Fibroblast of upper back skin (primary cell): ENCODE data around the gene SYNDIG1L.
A peak's percentile ranks its signal among the peaks of the same experiment; 100 is the strongest.
"Not testable (repeated sequence)": the region's sequence is repeated elsewhere in the genome, so short reads cannot be mapped to it uniquely, and the experiment has no call there.

Source experiments
- DNase-seq: peaks from one replicate; pipeline ENCODE4 v3.0.0-alpha.2; 2013

Gene SYNDIG1L

DNA sequence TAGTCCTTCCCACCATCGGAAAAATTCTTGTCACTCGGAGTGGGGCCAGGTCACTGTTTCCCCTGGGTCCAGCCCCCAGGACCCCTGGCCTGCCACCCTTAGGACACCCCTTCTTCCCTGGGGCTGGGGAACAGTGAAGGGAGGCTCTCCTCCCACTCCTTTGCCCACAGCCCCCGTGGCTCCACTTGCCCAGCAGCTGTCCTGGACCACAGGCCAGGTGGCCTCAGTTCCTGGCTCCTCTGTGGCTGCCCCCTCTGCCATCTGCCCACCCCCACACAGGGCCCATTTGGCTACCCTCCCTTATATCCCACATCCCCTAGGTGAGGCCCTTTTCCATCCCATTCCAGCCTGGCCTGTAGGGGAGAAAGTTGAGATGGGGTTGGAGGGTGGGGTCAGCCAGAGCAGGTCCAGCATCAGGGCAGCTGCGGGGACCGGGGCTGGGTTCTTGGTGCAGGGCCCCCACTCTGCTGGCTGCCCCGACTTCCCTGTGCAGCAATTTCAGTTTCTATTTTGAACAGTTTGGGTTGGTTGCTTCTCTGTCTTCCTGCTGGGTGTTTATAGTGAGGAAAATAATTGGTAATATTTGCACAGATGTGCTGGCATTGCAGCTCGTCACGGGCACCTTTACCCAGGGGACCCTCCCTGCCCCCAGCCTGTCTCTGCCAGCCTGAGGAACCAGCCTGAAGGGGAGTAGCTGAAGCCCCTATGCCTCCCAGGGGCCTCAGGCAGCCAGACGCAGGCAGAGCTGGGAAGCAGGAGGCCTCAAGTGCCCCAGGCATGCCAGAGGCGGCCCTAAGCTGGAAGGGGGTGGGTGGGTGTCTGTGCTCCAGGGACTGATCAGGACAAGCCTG is 23.4 kb downstream of the SYNDIG1L start:
- DNase-seq: no peak

GRCh38 chr14:74401504-74402241 is 24.3 kb downstream of the SYNDIG1L start:
- no peak for DNase-seq

GRCh38 chr14:74400919-74401503 is 25.0 kb downstream of the SYNDIG1L start:
- no peak for DNase-seq

DNA sequence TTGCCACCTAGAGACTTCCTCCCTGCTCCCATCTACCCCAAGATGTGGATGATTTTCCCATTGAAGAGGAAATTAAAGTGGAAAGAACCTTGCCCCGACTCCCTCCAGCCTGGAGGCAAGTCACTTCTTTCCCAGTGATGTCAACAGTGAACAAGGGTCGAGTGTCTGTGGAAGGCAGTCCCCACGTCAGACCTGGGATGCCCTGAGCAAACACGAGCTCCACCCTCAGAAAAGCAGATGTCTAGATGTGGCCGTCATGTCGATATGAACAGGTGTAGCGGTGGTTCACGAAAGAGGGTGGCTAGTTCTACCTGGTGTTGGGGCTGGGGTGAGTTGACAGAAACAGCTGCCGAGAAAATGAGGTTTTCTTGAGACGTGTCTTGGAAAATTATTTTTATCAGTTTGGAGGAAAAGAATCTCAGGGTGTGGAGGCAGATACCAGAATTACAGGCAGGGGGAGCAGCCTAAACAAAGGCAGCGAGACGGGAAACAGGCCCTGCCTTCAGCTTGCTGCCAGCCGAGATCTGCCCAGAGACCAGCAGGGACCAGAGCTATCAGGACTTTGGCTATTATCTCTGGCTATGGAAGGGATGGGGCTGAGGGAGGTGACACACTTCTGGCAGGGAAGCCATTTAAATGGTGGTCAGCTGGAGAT is 25.9 kb downstream of the SYNDIG1L start:
- no peak for DNase-seq

DNA sequence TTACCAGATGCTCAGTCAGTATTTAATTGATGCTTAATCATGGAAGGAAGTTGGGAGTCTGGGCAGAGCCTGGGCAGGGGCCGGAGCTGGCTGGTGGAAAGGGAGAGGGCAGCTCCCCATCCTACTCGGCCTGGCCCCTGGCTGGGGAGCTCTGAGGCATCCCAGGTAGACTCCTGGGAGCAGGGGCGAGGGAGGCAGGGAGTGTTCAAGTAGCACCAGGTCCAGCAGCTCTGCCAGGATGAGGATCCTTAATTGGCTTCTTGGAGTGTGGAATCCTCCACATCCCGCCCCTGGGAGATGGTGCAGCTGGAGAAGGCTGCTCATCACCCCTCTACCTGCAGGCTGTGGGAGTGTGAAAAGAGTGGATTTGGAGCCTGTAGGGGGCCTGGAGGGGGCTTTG is 30.9 kb downstream of the SYNDIG1L start:
- DNase-seq: no peak

DNA sequence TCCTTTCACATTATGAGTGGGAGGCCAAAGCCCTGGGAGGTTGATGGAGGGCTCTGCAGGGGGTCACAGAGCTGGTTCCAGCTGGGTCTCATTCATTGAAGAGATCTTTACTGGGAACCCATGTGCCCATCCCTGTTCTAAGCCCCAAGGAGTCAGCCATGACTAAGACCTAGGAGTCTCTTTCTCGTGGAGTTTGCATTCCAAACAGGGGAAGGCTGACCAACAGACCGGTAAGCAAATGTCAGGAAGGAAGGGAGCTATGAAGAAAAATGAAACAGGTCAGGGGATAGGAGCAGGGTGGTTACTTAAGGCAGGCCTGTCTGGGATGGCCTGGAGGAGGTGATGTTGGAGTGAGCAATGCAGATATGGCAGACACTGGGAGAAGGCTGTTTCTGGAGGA is 31.5 kb downstream of the SYNDIG1L start:
- no peak for DNase-seq

- DNase-seq: no peak
Measured at GRCh38 chr14:74392616-74393570, 33.1 kb downstream of the SYNDIG1L start.

DNA sequence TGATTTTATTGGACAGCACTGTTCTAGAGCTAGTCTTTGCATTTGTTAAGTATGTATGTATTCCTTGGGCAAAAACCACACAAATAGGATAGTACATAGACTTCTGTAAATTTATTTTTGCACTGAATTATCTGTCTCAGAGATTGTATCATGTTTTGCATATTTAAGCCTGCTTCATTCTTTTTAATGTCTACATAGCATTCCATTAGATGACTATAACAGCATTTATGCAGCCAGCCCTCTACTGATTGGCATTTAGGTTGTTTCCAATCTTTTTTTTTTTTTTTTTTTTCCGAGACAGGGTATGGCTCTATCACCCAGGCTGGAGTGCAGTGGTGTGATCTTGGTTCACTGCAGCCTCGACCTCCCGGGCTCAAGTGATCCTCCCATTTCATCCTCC is 34.5 kb downstream of the SYNDIG1L start:
- no peak for DNase-seq

DNA sequence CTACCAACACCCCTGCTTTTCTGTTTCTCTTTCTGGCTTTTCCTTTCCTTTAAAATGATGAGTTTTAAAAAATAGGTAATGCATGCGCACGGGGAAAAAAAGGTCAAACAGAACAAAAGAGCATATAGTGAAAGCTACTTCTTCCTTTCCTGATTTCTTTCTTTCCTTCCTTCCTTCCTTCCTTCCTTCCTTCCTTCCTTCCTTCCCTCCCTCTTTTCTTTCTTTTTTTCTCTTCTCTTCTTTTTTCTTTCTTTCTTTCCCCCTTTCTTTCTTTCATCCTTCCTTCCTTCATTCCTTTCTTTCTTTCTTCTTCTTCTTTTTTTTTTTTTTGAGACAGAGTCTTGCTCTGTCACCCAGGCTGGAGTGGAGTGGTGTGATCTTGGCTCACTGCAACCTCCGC is 35.5 kb downstream of the SYNDIG1L start:
- DNase-seq: not testable (repeated sequence)

DNA sequence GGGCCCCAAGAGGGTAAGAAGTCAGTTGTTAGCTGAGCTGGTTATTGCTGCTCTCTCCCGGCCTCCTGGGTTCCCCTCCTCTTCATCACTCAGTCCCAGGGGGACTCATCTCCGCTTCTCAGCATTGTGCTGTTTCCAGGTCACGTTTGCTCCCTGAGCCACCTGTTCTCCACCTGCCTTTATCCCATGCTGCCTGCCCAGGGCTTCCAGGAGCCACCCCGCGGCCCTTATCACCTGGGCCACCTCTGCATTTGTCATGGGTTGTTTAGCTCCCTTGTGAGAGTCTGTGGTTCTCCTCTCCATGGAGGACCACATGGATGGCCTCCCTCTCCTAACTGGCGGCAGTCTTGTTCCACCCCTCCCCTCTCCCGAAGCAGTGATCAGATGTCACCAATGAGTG is 36.0 kb downstream of the SYNDIG1L start:
- no peak for DNase-seq

DNA sequence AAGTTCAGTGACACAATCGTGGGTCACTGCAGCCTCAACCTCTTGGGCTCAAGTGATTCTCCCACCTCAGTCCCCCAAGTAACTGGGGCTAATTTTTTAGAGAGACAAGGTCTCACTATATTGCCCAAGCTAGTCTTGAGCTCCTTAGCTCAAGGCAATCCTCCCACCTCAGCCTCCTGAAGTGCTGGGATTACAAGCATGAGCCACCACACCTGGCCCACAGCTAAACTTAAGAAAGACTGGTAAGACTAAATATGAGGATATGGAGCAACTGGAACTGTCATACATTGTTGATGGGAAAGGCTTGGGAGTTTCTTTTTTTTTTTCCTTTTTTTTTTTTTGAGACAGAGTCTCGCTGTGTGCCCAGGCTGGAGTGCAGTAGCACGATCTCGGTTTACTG is 43.8 kb downstream of the SYNDIG1L start:
- DNase-seq: no peak

DNA sequence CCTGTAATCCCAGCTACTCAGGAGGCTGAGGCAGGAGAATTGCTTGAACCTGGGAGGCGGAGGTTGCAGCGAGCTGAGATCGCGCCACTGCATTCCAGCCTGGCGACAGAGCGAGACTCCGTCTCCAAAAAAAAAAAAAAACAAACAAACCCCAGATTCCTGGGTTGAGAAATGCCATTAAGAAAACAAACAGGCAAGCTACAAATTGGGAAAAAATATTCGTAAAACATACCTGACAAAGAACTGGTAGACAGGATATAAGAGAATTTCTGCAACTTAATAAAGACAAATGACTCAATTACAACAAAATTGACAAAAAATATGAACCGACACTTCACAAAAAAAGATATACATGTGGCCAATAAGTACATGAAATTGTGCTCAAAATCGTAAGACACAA is 44.4 kb downstream of the SYNDIG1L start:
- DNase-seq: not testable (repeated sequence)

DNA sequence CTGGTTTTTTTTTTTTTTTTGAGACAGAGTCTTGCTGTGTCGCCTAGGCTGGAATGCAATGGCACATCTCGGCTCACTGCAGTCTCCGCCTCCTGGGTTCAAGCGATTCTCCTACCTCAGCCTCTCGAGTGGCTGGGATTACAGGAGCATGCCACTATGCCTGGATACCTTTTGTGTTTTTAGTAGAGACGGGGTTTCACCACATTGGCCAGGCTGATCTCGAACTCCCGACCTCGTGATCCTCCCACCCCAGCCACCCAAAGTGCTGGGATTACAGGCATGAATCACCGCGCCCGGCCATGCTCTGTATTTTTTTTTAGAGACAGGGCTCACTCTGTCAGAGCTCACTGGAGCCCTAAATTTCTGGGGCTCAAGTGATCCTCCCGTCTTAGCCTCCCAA is 45.2 kb downstream of the SYNDIG1L start:
- DNase-seq: no peak

- peak; percentile 7 for DNase-seq
Measured at GRCh38 chr14:74380172-74380571, 45.8 kb downstream of the SYNDIG1L start.

- DNase-seq: no peak
Measured at GRCh38 chr14:74377976-74378690, 47.9 kb downstream of the SYNDIG1L start.

- DNase-seq: no peak
Measured at GRCh38 chr14:74368441-74368840, 57.6 kb downstream of the SYNDIG1L start.

DNA sequence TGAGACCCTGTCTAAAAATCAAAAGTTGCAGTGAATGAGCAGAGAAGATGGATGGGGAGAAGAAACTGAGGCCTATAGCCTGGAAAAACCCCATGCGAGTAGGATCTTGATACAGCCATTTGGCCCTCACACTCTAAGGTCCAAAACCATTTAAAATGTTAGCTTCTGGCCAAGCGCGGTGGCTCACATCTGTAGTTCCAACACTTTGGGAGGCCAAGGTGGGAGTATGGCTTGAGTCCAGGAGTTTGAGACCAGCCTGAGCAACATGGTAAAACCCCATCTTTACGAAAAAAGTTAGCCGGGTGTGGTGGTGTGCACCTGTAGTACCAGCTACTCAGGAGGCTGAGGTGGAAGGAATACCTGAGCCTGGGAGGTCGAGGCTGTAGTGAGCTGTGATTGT is 58.0 kb downstream of the SYNDIG1L start:
- DNase-seq: no peak

- no peak for DNase-seq
Measured at GRCh38 chr14:74364271-74364880, 61.6 kb downstream of the SYNDIG1L start.

DNA sequence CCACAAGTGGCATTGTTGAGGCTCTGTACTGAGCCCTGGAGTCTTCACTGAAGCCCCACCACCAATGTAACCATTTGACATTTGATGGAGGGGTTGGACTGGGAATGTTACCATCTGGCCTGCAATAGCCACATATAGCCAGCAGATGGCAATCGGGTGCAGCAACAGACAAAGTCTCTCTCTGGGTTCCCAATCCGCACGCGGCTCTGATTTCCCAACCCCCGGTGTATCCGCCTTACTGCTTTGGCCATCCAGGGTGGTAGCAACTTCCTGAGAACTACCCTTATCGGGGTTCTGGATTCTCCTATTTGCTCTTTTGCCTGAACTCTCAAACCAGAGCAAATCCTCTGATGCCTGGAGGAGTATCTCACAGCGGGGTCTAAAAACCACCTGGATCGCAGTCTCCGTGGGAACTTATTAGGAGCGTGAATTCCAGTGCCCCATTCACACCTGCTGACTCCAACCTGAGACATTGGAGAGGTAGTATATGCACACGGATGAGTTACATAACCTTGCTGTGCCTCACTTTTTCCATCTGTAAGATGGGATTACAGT is 63.6 kb downstream of the SYNDIG1L start:
- DNase-seq: peak; percentile 74

DNA sequence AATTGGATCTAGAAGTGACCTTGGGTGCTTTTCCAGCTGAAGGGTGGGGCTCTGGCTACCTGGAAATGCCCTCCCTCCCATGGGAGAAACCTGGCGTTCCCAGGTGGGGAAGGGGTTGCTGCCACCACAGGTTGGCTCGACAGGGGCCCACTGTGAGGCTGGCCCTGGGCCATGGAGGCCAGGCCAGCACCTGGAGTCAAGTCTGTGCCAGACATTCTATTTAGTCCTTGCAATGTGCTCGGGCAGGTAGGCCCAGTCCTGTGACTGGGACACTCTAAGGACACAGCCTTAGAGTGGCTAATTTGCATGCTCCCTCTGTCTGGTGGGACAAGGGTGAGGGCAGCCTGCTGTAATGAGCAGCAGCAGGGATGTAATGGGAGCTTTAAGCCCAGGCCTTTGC is 65.8 kb downstream of the SYNDIG1L start:
- DNase-seq: no peak
